ENCODE measurements around the gene CEP295NL.
"Not testable (repeated sequence)": the region's sequence is repeated elsewhere in the genome, so short reads cannot be mapped to it uniquely, and the experiment has no call there.

CEP295NL gene

DNA sequence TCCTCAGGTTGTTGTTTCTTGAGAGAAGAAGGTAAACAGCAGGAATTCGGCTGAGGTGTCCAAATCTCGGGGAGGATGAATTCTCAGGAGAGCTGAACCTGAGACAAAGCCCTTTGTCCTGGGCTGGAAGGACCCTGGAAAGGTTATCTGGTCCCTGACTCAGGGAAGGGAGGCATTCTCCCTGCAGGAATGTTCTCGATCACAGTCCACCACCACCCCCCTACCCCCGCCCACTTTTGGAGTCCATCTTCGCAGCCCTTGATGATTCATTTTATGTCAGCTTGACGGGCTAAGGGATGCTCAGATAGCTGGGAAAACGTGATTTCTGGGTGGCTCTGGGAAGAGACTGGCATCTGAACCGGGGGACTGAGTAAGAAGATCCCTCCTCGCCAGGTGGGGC lies 1.4 kb upstream of the CEP295NL start:
- no peak for DNase-seq

DNA sequence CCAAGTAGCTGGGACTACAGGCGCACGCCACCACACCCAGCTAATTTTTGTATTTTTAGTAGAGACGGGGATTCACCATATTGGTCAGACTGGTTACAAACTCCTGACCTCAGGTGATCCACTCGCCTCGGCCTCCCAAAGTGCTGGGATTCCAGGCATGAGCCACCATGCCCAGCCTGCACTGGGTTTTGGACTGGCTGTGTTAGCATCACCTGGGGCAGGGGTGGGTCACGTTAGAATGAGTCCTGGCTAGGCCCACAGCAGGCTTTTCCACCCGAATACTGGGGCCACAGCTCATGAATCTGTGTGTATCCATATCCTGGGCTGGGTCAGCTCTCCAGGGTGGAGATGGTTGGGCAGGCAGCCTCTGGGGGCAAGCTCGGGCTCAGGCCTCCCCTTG lies 770 bp downstream of the CEP295NL start:
- not testable (repeated sequence) for DNase-seq

DNA sequence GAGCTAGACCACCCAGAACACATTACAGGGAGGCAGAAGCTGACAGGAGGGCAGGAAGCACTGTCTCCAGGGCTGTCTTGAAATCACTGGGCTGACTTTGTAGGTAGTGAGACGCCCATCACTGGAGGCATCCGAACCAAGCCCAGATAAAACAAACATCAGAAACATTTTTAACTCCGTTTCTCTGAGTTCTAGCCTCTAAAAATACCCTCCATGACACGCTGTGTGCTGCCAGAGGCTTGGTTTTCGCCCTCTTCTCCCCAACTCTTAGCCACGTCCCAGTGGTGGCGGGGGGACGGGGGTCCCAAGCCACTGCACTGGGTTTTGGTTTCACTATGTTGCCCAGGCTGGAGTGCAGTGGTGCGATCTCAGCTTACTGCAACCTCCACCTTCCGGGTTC lies 1.2 kb downstream of the CEP295NL start:
- no peak for DNase-seq

DNA sequence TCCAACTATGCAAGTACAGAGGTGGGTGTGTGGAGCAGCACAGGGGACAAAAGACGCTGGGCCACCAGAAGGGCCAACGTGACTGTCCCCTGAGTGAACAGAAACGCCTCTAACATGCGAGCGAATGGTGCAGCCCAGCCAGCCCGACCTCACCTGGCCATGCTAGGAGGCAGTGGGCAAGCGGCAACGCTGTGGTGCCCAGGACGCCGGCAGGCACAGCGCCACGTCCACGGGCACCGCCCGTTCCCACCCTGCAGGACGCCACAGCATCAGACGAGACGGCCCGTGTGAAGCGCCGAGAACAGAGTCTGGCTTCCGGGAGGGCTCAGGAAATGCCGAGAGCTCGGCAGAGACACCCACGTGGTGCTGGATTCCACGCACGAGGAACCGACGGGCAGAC lies 2.2 kb downstream of the CEP295NL start:
- no peak for DNase-seq

DNA sequence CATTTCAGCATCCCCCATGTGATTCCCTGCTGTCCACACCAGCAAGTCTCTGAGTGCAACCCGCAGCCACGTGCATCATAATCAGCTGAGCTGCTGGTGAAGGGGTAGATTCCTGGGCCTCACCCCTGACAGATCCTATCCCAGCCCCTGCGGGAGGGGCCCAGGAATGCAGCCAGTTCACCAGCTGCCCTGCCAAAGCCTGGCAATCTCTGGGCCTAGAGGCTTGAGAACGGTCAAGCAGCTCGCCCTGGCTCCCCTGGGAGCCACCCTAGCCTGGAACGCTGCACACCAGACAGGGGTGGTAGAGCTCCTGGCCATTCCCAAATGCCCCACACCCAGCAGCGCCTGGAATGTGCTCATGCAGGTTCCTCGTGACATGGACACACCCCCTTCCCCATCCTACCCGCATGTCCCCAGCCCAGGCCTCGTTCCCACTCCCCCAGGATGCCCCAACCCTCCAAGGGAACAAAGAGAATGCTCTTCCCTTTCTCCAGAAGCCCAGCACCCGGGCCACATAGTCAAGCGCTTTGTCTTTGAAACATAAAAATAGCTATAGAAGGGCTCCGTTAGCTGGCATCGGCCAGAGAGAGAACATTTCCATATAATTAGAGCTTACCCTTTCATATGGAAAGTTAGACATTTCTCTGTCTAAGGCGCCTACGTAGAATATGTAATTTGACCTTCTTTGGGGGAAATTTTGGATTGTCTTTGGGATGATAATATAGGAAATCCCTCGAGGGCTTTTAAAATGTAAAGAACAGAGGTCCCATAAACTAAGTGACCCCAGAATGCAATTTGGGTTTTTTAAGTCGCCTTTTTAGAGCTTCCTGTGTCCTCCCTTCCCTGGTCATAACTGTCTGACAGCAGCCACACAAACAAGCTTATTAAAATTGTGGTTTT lies 3.4 kb downstream of the CEP295NL start:
- DNase-seq: no peak

DNA sequence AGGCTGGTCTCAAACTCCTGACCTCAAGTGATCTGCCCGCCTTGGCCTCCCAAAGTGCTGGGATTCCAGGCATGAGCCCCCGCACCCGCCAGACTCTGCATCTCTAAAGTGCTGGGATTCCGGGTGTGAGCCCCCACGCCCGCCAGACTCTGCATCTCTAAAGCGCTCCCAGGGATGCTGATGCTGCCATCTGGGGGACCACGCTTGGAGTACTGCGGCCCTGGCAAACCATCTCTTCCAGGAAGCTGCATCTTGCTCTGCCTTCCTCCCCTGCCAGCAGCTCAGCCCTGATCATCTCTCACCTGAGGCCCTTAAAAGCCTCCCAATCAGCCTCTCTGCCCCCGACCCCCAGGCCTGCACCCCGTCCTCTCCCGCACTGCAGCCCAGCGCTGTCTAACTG lies 4.1 kb downstream of the CEP295NL start:
- DNase-seq: no peak

DNA sequence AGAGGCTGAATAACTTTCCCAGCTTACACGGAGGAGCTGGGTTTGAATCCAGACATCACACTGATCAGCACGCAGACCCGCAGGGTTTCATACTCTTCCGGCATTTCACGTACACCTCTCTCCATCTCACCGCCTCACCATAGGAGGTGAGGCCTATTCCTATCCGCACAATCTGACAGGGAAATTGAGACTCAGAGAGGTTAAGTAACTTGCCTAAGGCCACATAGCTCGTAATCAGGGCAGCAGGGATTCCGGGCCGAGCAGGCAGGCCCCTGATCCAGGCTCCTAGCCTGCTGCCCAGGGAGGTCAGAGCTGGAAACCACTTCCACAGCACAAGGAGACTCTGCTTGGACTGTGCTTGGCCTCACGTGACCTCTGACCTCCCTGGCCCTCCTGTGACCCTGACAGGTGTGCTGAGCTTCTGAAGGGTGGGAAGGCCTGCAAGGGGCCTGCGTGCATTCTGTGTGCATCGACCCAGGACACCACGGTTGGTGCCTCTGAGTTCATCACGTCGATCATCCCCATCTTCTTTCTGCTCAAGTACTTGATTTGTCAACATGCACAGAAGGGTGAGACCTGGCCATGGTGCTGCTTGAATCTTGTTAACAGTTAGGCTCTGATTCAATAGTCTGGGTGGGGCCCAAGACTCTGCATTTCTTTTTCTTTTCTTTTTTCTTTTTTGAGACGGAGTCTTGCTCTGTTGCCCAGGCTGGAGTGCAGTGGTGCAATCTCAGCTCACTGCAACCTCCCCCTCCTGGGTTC lies 4.7 kb downstream of the CEP295NL start:
- no peak for DNase-seq

DNA sequence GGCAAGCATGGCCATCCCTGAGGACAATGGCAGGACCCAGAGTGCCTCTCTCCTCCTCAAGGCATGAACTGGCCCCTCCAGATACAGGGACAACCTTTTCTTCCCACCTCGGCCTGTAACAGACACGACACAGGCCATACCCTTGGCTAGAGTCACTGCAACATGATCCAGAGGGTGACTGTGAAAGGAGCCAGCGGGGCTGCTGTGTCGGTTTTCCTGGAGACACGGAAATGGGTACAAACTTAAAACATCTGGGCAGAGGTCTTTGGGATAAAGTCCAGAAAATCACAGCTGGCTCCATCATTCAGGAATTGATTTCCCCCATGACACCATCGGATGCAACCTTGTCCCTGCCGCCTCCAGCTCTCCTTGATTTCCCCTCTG lies 5.3 kb downstream of the CEP295NL start:
- DNase-seq: no peak

DNA sequence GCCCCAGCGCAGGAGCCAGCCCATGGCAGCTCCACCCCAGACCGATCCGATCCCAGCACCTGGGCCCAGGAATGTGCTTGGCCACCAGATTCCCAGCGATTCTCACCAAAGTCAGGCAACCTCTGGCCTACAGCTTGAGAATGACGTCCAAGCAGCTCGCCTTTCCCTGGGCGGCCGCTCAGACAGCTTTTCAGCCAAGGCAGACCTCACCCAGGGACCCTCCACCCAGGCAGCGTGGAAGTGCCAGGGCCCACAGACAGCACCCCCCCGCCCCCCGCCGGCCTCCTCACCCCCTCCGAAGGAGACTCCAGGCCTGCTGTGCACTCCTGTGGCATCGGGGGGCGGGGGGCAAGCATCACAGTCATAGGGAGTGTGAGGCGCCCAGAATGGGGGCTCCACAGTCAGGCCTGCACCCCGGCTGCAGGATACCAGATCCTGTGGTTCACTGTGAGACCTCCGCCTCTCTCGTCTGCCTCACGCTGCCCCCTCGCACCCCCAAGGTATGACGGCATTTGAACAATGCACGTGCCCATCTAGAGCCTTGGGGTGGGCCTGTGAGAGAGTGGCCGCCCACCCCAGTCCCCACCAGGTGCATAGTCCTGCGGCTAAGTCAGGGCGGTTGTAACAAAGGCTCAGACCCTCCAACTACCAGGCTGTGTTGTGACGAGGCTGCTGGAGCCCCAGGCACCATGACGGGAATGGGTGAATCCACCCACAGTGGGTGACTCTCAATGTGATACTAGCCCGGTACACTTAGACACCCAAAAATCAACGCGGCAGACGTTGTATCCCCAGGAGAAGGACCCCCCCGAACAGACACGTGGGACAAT lies 6.0 kb downstream of the CEP295NL start:
- DNase-seq: no peak

DNA sequence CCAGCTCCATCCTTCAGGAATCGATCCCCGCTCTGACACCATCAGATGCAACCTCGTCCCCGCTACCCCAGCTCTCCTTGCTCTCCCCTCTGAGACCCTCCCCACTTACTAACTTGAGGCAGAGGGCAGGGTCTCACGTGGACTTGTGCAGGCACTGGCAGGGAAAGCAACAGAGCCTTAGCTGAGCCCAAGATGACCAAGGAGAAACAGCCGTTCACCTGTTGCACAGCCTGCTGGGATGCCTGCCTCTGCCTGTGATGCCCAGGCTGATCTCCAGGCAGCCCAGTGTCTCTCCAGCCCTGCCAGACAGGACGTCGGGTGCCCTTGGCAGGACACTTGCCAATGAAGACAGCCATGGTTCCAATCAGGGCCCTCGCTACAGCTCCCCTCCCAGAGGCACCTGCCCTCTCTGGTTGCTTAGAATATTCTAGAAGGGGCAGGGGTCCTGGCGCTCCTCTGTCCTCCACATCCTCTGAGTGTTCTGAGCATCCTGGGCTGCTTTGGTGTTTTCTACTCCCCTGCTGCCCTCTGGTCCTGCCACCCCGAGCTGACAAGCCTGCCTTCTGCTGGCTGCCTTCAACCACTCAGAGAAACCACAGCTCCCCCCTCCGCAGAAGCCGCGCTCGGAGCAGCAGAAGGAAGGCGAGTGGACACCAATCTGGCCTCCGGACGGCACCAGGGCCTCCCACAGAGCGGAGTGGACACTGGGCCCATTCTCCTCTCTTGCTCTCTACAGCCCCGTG lies 6.7 kb downstream of the CEP295NL start:
- DNase-seq: no peak

DNA sequence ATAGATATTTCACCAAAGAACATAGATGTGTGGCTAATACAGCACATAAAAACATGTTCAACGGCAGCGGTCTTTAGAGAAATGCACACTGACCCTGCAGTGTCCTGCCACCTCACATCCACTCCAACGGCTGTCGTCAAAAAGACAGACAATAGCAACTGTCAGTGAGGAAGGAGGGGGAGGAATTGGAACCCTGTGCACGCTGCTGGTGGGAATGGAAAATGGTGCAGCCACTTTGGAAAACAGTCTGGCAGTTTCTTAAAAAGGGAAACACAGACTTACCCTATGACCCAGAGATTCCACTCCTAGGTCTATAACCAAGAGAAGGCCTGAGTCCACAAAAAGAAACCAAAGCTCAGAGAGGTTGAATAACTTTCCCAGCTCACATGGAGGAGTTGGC lies 7.7 kb downstream of the CEP295NL start:
- DNase-seq: no peak

DNA sequence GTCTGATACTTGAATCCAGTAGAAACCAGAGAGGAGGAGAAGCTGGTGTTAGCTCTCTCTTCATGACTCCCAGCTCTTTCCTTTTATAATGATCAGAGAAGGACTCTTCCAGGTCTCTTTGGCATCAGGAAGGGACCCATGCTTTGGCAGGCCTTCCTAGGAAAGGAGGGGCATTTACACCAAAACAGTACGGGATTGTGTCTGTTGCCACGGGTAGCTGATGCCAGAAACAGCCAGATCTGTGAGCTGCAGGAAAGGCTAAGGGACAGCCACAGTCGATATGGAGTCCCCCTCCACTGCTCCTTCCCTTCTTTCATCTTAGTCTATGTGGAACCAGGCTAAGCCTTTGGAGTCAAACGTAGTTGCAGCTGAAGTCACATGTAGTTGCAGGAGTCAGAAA lies 9.3 kb downstream of the CEP295NL start:
- DNase-seq: no peak

DNA sequence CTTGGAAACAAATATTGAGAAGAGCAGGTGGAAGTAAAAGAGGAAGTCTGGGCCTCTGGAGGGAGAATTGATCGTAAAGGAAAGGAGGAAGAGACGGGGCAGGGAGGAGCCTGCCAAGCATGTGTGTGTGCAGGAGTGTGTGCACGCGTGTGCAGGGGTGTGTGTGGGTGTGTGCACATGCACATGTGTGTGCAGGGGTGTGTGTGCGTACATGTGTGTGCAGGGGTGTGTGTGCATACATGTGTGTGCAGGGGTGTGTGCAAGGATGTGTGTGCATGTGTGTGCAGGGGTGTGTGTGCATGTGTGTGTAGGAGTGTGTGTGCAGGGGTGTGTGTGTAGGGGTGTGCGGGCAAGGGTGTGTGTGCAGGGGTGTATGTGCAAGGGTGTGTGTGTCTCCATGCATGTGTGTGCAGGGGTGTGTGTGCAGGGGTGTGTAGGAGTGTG lies 10.0 kb downstream of the CEP295NL start:
- no peak for DNase-seq

DNA sequence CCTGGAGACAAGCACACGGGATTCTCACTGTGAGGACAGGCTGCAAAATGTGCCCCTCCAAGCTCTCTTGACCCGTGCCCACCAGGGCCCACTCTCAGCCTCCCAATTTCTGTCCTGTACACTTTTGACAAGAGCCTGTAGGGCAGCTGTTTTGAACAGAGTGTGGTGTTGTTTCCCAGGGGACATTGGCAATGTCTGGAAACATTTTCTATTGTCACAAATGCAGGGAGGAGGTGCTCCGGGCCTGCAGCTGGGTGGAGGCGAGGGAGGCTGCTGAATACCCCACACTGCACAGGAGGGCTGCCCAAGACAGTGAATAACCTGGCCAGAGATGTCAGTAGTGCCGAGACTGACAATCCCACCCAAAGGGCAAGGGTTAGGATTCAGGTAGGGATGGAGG lies 10.5 kb downstream of the CEP295NL start:
- no peak for DNase-seq

DNA sequence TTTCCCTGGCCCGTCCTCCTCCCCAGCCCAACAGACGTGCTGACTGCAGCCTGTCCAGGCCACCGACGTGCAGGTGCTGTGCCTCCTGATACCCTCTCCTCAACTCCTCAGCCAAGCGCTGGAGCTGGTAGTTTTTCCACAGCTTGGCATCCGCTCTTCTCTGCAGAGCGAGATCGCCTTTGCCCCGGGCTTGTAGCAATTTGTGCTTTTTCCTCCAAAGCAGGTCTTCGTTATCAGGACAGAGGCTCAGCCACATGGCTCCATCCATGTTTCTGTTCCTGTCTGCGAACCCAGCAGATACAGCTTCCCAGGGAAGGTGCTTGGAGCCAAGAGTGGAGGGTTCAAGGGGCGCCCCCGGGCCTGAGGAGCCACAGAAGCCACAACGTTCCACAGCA lies 10.9 kb downstream of the CEP295NL start:
- no peak for DNase-seq

DNA sequence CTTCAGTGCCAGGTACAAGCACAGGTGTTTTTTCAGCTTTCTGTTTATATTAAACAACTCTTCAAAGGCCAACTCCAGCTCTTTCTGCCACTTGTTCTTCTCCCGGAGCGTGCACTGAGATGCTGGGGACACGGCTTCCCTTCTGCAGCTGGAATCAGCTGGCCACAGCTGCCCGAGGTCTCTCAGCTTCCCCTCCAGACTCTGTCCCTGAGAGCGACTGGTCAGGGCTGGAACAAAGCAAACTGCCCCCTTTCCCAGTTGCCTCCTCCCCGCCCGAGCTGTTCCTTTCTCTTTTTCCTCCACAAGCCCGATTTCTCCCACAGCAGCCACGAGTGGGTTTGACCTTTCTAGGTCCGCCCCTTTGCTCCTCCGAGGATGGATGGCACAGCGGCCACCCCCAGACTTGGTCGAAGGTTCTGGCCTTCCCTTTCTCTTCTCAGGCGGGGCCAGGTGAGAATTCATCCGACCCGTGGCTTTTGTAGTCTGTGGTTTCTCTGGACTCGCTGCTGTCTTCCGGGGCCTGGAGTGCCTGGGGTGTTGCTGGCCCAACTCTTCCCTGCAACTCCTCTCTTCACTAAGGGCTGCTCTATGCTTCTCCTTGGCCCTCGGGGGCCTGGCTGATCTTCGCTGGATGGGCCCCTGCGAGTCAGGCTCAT lies 11.5 kb downstream of the CEP295NL start:
- DNase-seq: no peak

DNA sequence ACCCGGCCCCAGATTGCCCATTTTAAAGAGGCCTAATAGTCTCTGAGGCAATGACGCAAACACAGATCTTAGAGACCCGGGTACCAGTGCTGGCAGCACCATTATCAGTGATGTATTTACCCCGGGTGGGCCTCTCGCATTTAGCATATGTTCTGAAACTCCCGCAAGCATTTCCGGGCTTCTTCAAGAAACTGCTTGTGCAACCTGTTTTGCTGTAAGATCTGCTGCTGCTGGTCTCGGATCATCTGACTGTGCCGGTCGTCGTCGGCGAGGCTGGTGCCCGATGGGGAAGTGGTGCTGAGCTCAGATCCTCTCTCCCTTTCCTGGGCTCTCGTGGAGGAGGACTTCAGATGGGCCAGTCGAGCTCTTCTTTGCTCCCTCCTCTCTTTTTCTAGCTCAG lies 12.5 kb downstream of the CEP295NL start:
- DNase-seq: no peak

DNA sequence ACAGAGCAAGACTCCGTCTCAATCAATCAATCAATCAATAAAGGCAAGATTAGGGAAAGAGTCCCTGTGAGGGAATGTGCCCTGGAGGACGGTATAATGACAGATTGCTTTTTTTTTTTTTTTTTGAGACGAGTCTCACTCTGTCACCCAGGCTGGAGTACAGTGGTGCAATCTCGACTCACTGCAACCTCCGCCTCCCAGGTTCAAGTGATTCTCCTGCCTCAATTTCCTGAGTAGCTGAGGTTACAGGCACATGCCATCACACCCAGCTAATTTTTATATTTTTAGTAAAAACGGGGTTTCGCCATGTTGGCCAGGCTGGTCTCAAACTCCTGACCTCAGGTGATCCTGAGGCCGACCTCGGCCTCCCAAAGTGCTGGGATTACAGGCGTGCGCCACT lies 12.9 kb downstream of the CEP295NL start:
- DNase-seq: not testable (repeated sequence)

DNA sequence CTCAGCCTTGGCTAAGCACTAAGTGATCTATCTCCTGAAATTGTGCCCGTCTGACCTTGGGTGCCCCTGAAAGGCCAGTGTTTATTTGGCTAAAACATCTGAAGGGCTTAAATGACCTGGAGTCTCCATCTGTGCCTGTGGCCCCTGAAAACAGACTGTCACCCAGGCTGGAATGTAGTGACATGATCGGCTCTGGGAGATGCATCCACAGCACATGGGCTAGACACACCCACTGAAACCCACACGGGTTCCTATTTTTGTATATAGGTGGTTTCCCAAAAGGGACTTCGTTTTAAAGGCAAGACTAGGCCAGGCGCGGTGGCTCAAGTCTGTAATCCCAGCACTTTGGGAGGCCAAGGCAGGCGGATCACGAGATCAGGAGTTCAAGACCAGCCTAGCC lies 13.5 kb downstream of the CEP295NL start:
- DNase-seq: no peak

DNA sequence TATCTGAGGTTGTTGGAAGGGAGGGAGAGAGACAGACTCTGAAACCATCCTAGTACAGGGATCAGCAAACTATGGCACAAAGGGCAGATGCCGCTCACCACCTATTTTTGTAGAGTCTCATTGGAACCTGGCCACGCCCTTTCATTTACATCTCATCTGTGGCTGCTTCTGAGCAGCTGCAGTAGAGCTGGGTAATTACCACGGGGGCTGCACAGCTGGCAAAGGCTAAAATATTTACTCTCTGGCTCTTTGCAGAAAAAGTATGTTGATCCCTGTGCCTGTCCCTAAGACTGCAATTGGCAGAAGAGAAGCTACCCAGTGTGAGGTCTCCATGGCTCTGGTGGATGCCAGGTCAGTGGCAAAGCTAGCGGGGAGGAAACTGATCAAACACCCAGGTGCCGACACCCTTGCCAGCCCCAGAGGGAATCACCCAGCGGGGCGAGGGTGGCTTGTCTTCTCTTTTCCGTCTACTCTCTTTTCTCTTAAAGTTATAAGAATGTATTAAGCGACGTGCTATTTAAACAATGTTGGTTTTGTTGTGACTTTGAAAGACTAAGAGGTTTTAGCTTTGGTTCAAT lies 14.0 kb downstream of the CEP295NL start:
- DNase-seq: no peak

DNA sequence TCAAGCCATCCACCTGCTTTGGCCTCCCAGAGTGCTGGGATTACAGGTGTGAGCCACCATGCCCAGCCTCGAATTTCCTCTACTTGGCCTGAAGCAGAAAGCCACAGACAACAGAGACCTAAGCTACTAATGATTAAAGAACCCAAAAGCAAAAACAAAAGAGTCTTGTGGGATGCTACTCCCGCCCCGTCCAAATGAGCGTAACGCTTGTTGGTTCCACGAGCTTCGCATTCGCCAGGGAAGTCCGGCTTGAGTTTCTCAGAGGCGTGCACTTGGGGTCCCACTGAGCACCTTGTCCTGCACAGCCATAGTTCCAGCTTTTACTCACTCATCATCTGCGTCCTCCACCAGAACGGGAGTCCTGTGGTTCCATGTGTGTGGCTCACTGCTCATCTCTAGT lies 16.0 kb downstream of the CEP295NL start:
- no peak for DNase-seq

DNA sequence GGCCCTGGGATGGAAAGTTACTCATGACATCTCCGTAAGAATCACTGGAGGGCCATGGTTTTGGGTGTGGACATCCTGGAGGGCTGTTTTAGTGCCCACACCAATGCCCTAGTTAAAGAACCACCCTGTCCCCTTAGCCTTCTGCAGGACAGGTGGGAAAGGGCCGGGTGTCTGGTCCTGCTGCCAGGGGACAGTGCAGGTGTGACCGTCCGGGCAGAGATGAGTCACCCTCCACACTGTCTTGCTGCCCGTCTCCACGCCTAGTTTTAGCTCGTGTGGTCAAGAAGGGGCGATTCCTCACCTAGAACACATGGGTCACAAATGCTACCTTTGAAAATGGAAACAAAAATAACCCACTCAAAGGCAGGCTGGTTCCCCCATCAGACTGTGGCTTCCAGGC lies 17.0 kb downstream of the CEP295NL start:
- DNase-seq: no peak
